Measurements from ENCODE around the gene PSMD10. TPM values are rescaled to one million over a fixed set of nuclear protein-coding genes. Genes with fewer than 3 reads are reported as not detected.
A peak's percentile ranks its signal among the peaks of the same experiment; 100 is the strongest.

The PSMD10 gene
- total RNA-seq, 1 experiment from 2014 or later, result 88.6 TPM

GRCh38 chrX:108134724-108135123, 43.4 kb upstream of the PSMD10 start:
- TF ChIP-seq SIN3A (IDR thresholded peaks at IDR 0.05; ENCODE audit: borderline replicate concordance, insufficient read depth, low read depth, low read length) (no peak), POLR2AphosphoS5 (IDR thresholded peaks at IDR 0.05; ENCODE audit: low read depth, low read length) (no peak), REST (IDR thresholded peaks at IDR 0.05; ENCODE audit: insufficient read depth in 1 of 2, low read depth in 2 of 2, low read length in 1 of 2) (no peak), TCF7L2 (IDR thresholded peaks at IDR 0.05; ENCODE audit: low read depth, low read length) (no peak), CTCF (IDR thresholded peaks at IDR 0.05) (peak; percentile 30)
- H3K4me1 ChIP-seq (ENCODE audit: control insufficient read depth, insufficient read depth, low read length), result no peaks in the 10 kb centered on the region
- H3K27me3 ChIP-seq (ENCODE audit: control insufficient read depth, insufficient read depth, low read length), result no peaks in the 10 kb centered on the region
- CTCF ChIA-PET, result no interaction called here
- H3K9me3 ChIP-seq (ENCODE audit: control insufficient read depth, insufficient read depth, low read depth, low read length), result no peaks in the 10 kb centered on the region
- H3K27ac ChIP-seq (ENCODE audit: low read length), result no peak overlapping the region
- in situ Hi-C loops (cut with HindIII; ENCODE audit: low pct_unique_long_range_greater_than_20kb, low sequenced_read_pairs) (no loop called here), intact Hi-C loops (cut with micrococcal nuclease; ENCODE audit: unreplicated experiment) (no loop called here)
- ATAC-seq, result no peak
- BruUV-seq (replicated peaks), result no TSS peak
- no peak for DNase-seq (ENCODE audit: low read depth, low spot score)
- H3K36me3 ChIP-seq (ENCODE audit: control insufficient read depth, insufficient read depth, low read length), result no peaks in the 10 kb centered on the region
- POLR2A ChIA-PET, result no interaction called here
- no peak overlapping the region for H3K4me3 ChIP-seq (ENCODE audit: low read depth in 2 of 2, low read length in 2 of 2)

GRCh38 chrX:108132876-108133275, 41.5 kb upstream of the PSMD10 start:
- no peak overlapping the region for H3K4me3 ChIP-seq (ENCODE audit: low read depth in 2 of 2, low read length in 2 of 2)
- in situ Hi-C loops (cut with HindIII; ENCODE audit: low pct_unique_long_range_greater_than_20kb, low sequenced_read_pairs), result no loop called here
- no peaks in the 10 kb centered on the region for H3K27me3 ChIP-seq (ENCODE audit: control insufficient read depth, insufficient read depth, low read length)
- H3K27ac ChIP-seq (ENCODE audit: low read length), result no peak overlapping the region
- ATAC-seq (no peak), DNase-seq (ENCODE audit: low read depth, low spot score) (no peak)
- H3K36me3 ChIP-seq (ENCODE audit: control insufficient read depth, insufficient read depth, low read length), result no peaks in the 10 kb centered on the region
- H3K9me3 ChIP-seq (ENCODE audit: control insufficient read depth, insufficient read depth, low read depth, low read length), result no peaks in the 10 kb centered on the region
- intact Hi-C loops (cut with micrococcal nuclease; ENCODE audit: unreplicated experiment), result no loop called here
- CTCF ChIA-PET, result interaction anchor here (0.6 to 0.7 kb wide), 2 partner anchors 13 to 108 kb away, joined by 3 to 7 read pairs; no protein-coding TSS in a partner anchor
- no peaks in the 10 kb centered on the region for H3K4me1 ChIP-seq (ENCODE audit: control insufficient read depth, insufficient read depth, low read length)
- no TSS peak for BruUV-seq (replicated peaks)
- TF ChIP-seq SIN3A (IDR thresholded peaks at IDR 0.05; ENCODE audit: borderline replicate concordance, insufficient read depth, low read depth, low read length) (no peak), POLR2AphosphoS5 (IDR thresholded peaks at IDR 0.05; ENCODE audit: low read depth, low read length) (no peak), TCF7L2 (IDR thresholded peaks at IDR 0.05; ENCODE audit: low read depth, low read length) (no peak), REST (IDR thresholded peaks at IDR 0.05; ENCODE audit: insufficient read depth in 1 of 2, low read depth in 2 of 2, low read length in 1 of 2) (no peak), CTCF (IDR thresholded peaks at IDR 0.05) (no peak)
- POLR2A ChIA-PET, result interaction anchor here (0.7 kb wide), 1 partner anchor 269 kb away, joined by 7 read pairs; no protein-coding TSS in a partner anchor
